Sigmoid colon (tissue), 4 donors: ENCODE data around the gene ACP2.

ENCODE experiments used
- CTCF ChIP-seq, 4 experiments: fragments of 450-650 bp in 3 of 4; fragments of 200-600 bp in 1 of 4; IDR thresholded peaks; one replicate each; pipeline ENCODE4 v1.5.1; 2016 to 2019; ENCODE audit warnings: antibody characterized with exemption in 4 of 4, mild to moderate bottlenecking in 3 of 4, moderate library complexity in 2 of 4
- POLR2A ChIP-seq, 2 donors: fragments of 450-650 bp; IDR thresholded peaks; one replicate each; pipeline ENCODE4 v1.6.1; 2016; ENCODE audit warnings: antibody characterized with exemption in 2 of 2, mild to moderate bottlenecking in 2 of 2, moderate library complexity in 2 of 2
- POLR2AphosphoS5 ChIP-seq, 4 donors: sonication (generic); formaldehyde crosslinking; IDR thresholded peaks; one replicate each; pipeline ENCODE4 v1.6.1; 2017; ENCODE audit warnings: antibody characterized with exemption in 4 of 4

DNA sequence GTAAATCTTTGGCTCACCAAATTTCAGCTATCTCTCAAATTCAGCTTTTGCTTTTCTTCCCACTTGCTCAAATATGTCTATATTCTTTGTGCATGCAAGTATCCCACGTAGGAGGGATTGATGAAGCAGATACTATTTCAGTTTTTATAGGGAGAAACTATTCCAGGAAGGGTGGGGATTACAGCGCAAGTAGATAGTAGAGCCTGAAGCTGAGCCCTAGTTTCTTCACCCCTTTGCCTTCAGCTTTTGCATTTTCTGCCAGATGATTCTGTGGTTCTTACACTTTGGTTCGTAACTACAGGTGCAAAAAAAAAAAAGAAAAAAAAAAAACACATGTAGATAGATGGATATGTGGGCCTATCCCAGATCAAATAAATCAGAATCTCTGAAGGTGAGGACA, 3.1 kb upstream of the ACP2 start:
- TF ChIP-seq POLR2A (IDR thresholded peaks at IDR 0.05) (no peak), POLR2AphosphoS5 (IDR thresholded peaks at IDR 0.05) (no peak), CTCF (IDR thresholded peaks at IDR 0.05) (no peak)
